Progenitor cell of endocrine pancreas (in vitro differentiated cells): ENCODE measurements around the gene ZNF667. TPM values are rescaled to one million over a fixed set of nuclear protein-coding genes. Genes with fewer than 3 reads are reported as not detected.

Experiments
- DNase-seq: peaks from one replicate; pipeline ENCODE4 v3.0.0; 2021; ENCODE audit warnings: low spot score; ENCODE audit not compliant: unreplicated experiment
- H3K27ac Mint-ChIP-seq: 2 replicates; pipeline ENCODE4 v1.8.0; 2021; ENCODE audit warnings: mild to moderate bottlenecking, moderate library complexity, mixed read lengths
- H3K27me3 Mint-ChIP-seq: 2 replicates; pipeline ENCODE4 v1.8.0; 2021; ENCODE audit warnings: mixed read lengths
- H3K36me3 Mint-ChIP-seq: 2 replicates; pipeline ENCODE4 v1.8.0; 2022; ENCODE audit warnings: mixed read lengths; ENCODE audit not compliant: insufficient read depth
- H3K4me1 Mint-ChIP-seq: 2 replicates; pipeline ENCODE4 v1.8.0; 2021; ENCODE audit warnings: low read depth, mixed read lengths
- H3K4me3 Mint-ChIP-seq: 2 replicates; pipeline ENCODE4 v1.8.0; 2021; ENCODE audit warnings: low read depth, mild to moderate bottlenecking, moderate library complexity, mixed read lengths
- H3K9me3 Mint-ChIP-seq: 2 replicates; pipeline ENCODE4 v1.8.0; 2021; ENCODE audit warnings: low read depth, mixed read lengths
- total RNA-seq: library from RNA; stranded (reverse); gene quantifications from 2 replicates; pipeline ENCODE4 v1.2.1, GENCODE V29; 2021
- TF ChIP-seq, protein P1 (sequence below): fragments of 200-600 bp; sonication (generic); IDR thresholded peaks from one replicate; pipeline ENCODE4 v1.5.0; 2021; ENCODE audit warnings: antibody characterized with exemption, mild to moderate bottlenecking; ENCODE audit not compliant: unreplicated experiment

ZNF667 gene
- total RNA-seq, 1 donor from 2014 or later, result not detected

DNA sequence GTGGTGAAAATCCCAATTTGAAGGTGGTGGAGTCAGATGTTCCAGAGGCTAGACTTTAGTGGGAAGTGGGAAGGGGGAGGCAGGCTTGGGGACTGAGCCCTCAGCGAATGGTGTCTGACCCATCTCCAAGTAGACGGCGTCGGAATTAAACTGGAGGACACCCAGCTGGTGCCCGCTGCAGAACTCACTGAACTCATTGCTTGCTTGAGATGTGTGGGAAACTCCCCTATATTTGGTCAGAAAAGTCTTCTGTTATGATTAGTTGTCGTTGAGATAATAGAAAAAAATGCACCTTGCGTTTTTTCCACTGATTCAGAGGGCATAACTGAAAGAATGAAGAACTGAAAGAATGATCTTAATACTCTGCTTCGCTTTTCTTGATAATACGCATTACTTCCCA, 73.9 kb downstream of the ZNF667 start:
- H3K4me1 Mint-ChIP-seq, result peaks cover 17% of the 10 kb centered on the region
- peaks cover 79% of the 10 kb centered on the region for H3K36me3 Mint-ChIP-seq
- peak overlapping the region; percentile 99 for H3K27ac Mint-ChIP-seq
- no peaks in the 10 kb centered on the region for H3K27me3 Mint-ChIP-seq
- TF ChIP-seq, protein P1, sequence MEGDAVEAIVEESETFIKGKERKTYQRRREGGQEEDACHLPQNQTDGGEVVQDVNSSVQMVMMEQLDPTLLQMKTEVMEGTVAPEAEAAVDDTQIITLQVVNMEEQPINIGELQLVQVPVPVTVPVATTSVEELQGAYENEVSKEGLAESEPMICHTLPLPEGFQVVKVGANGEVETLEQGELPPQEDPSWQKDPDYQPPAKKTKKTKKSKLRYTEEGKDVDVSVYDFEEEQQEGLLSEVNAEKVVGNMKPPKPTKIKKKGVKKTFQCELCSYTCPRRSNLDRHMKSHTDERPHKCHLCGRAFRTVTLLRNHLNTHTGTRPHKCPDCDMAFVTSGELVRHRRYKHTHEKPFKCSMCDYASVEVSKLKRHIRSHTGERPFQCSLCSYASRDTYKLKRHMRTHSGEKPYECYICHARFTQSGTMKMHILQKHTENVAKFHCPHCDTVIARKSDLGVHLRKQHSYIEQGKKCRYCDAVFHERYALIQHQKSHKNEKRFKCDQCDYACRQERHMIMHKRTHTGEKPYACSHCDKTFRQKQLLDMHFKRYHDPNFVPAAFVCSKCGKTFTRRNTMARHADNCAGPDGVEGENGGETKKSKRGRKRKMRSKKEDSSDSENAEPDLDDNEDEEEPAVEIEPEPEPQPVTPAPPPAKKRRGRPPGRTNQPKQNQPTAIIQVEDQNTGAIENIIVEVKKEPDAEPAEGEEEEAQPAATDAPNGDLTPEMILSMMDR, result no peak
- peak overlapping the region; percentile 90 for H3K4me3 Mint-ChIP-seq
- peaks cover 65% of the 10 kb centered on the region for H3K9me3 Mint-ChIP-seq
- no peak for DNase-seq

DNA sequence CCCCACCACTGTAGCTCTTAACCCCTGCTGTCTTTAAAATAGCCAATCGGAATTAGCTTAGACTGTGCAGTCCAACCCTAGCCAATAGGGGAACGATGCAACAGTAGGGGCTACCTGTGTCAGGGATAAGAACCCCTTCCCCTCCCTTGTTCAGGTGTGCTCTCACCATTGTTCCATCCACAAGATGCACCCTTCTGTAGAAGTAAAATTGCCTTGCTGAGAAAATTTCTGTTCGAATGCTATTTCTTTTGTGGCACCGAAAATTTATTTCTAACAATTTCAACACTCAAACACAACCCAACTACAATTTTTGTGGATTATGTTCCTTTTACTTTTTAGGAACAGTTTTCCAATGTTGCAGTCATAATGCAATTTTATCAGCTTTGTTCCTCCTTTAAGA, 76.7 kb downstream of the ZNF667 start:
- H3K4me3 Mint-ChIP-seq, result no peak overlapping the region
- peaks cover 17% of the 10 kb centered on the region for H3K4me1 Mint-ChIP-seq
- H3K27me3 Mint-ChIP-seq, result no peaks in the 10 kb centered on the region
- peaks cover 76% of the 10 kb centered on the region for H3K36me3 Mint-ChIP-seq
- H3K9me3 Mint-ChIP-seq, result peaks cover 55% of the 10 kb centered on the region
- H3K27ac Mint-ChIP-seq, result no peak overlapping the region
- TF ChIP-seq, protein P1, result no peak
- no peak for DNase-seq

DNA sequence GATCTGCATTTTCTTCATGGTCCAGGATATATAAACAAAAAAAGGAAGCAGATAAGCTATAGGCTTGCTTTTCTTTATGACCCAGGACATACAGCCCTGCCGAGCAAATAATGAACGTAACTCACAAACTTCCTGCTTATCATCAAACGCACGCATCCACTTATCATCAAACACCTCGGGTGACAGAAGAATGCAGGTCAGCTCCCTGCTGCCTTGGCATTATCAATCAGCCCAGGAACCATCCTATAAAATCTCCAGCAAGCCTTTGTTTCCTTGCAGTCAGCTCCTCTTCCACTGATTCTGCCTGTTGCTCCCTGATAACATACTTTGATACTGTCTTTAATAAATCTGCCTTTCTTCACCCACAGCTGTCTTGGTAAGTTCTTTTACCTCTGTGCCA, 78.3 kb downstream of the ZNF667 start:
- no peaks in the 10 kb centered on the region for H3K27me3 Mint-ChIP-seq
- no peak for DNase-seq
- no peak overlapping the region for H3K27ac Mint-ChIP-seq
- H3K36me3 Mint-ChIP-seq, result peaks cover 72% of the 10 kb centered on the region
- peaks cover 5% of the 10 kb centered on the region for H3K4me1 Mint-ChIP-seq
- peaks cover 51% of the 10 kb centered on the region for H3K9me3 Mint-ChIP-seq
- H3K4me3 Mint-ChIP-seq, result no peak overlapping the region
- TF ChIP-seq, protein P1, result no peak

DNA sequence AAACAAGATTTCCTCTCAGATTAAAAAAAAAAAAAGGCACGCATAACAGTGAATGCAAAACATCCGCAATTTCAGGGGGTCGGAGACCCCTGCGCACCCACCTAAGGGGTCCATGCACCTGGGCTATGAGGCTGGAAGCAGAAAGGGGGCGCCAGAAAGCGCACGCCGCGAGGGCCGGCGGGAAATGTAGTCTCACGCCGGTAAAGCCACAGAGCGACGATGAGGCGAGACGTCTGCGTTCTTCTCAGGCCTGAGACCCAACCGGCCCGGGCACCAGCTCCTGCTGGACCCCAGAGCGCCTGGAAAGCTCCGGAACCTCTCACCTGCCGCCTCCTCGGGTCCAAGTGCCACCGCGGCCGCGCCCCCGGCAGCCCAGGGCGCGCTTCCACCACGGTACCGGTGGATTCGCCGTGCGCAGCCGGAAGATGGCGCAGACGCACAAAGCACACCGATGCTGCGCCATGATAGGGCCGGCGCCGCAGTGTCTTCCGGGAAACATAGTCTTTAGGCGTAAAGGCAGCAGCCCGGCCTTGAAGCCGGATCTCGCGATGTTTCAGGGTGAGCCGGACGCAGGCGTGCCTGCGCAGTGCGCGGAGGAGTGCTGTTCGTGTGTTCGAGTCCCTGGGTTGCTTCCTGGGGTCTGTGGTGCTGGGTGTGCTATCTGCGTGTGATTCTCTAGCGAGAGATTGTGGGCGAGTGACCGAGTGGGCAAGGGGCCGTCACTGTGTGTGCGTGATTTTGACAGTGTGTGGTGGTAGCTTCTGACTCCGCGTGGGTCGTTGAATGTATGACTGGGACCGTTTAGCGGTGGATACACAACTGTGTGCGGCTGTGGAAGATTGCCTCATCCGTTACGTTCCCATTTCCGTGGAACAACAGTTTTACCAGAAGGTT, 83.8 kb downstream of the ZNF667 start, which contains the start of gene ZNF582:
ZNF582 (minus strand) TSS at position 416 of the 894 bp plus-strand sequence. CDS start 1,782 bp downstream, outside the sequence.
- peak within 1 kb of the TSS; percentile 96 for H3K27ac Mint-ChIP-seq
- TF ChIP-seq, protein P1, result peak; percentile 89
- H3K27me3 Mint-ChIP-seq, result no peaks in the 10 kb centered on the region
- H3K9me3 Mint-ChIP-seq, result peaks cover 39% of the 10 kb centered on the region
- peaks cover 63% of the 10 kb centered on the region for H3K36me3 Mint-ChIP-seq
- peak within 1 kb of the TSS; percentile 82 for H3K4me3 Mint-ChIP-seq
- DNase-seq, result peak; percentile 70
- peaks cover 5% of the 10 kb centered on the region for H3K4me1 Mint-ChIP-seq

Other genes starting within 250 kb of the ZNF667 start
- not detected in 2 replicates for gene EDDM13, start 204.6 kb downstream of the ZNF667 start, total RNA-seq
- 15.3 and 19.1 TPM in 2 replicates for gene ZSCAN5A, start 162.5 kb downstream of the ZNF667 start, total RNA-seq
- 6.6 and 8.0 TPM in 2 replicates for gene ZNF582, start 83.8 kb downstream of the ZNF667 start, total RNA-seq
- 10.1 and 11.3 TPM in 2 replicates for gene ZNF583, start 73.0 kb downstream of the ZNF667 start, total RNA-seq
- not detected in 2 replicates for gene ZNF471, start 30.5 kb upstream of the ZNF667 start, total RNA-seq
- gene ZFP28, start 61.6 kb upstream of the ZNF667 start, total RNA-seq, result 12.1 and 12.9 TPM in 2 replicates
- gene ZNF470, start 90.1 kb upstream of the ZNF667 start, total RNA-seq, result 8.0 and 9.0 TPM in 2 replicates
- gene ZNF71, start 118.0 kb upstream of the ZNF667 start, total RNA-seq, result 16.9 and 17.1 TPM in 2 replicates
- 0.72 and 0.80 TPM in 2 replicates for gene SMIM17, start 165.8 kb upstream of the ZNF667 start, total RNA-seq
- gene ZNF835, start 194.4 kb upstream of the ZNF667 start, total RNA-seq, result 0.17 and 0.29 TPM in 2 replicates